K562 (cell line): ENCODE measurements around the gene SLC12A3. TPM values are rescaled to one million over a fixed set of nuclear protein-coding genes. Genes with fewer than 3 reads are reported as not detected.

Experiments
- ATAC-seq: fragments of 200-7000 bp; cut with Tn5 transposase; 3 replicates; pipeline ENCODE4 v1.9.1; 2020; ENCODE audit warnings: moderate library complexity
- BruUV-seq: library from RNA; stranded (reverse); fragments of 400-500 nt; replicated peaks from 2 replicates; lab custom pipeline; 2021; lab: Mats Ljungman, UMichigan
- CTCF ChIA-PET: fragments of 300-600 bp; formaldehyde crosslinking; extraction: SDS; loops from one replicate; lab custom pipeline; 2021; ENCODE audit warnings: low intra/inter-chr PET ratio; lab: Yijun Ruan, JAX
- POLR2A ChIA-PET: fragments of 300-600, 350-650 bp; sonication (Branson Sonifier 250); formaldehyde crosslinking; extraction: SDS; loops from one replicate; lab custom pipeline; 2021; ENCODE audit warnings: antibody characterized with exemption, inconsistent platforms; lab: Yijun Ruan, JAX
- DNase-seq, 4 experiments: peaks; one replicate each; pipeline versions ENCODE4 v3.0.0 to v3.0.0-alpha.2; 2011 to 2018; ENCODE audit warnings: low spot score in 3 of 4, mixed read lengths in 3 of 4; ENCODE audit errors: extremely low read depth in 1 of 4
- FAIRE-seq: peaks from 2 replicates; lab custom pipeline; 2011; peaks lifted over from hg19 to GRCh38; lab: Jason Lieb, UNC
- H2AFZ ChIP-seq: 2 replicates; pipeline ENCODE4 v1.6.0; 2011; ENCODE audit warnings: low read depth, low read length, control low read depth, inconsistent platforms
- H3K27ac ChIP-seq: fragments of 200-600 bp; 3 replicates; pipeline ENCODE4 v1.8.0; 2011; ENCODE audit warnings: low read depth, mild to moderate bottlenecking, control low read depth, inconsistent platforms, low read length, moderate library complexity, mixed read lengths; ENCODE audit errors: extremely low read depth
- H3K27me3 ChIP-seq, 2 experiments: fragments of 300-600 bp in 1 of 2; 2 replicates in 1 of 2; 3 replicates in 1 of 2; pipeline versions ENCODE4 v1.6.0 to v1.8.0; 2011; ENCODE audit warnings: inconsistent platforms in 2 of 2, low read length in 2 of 2, mild to moderate bottlenecking in 1 of 2, mixed read lengths in 1 of 2, moderate library complexity in 1 of 2; ENCODE audit not compliant: control insufficient read depth in 2 of 2, insufficient read depth in 2 of 2
- H3K36me3 ChIP-seq: fragments of 300-600 bp; 3 replicates; pipeline ENCODE4 v1.8.0; 2011; ENCODE audit warnings: mild to moderate bottlenecking, low read length, inconsistent platforms; ENCODE audit not compliant: control insufficient read depth, insufficient read depth
- H3K4me1 ChIP-seq, 2 experiments: fragments of 200-600 bp in 1 of 2; replicated peaks in 1 of 2; 2 replicates in 1 of 2; 3 replicates in 1 of 2; pipeline versions ENCODE4 v1.5.1 to v1.8.0; 2011; ENCODE audit warnings: inconsistent platforms in 2 of 2, low read length in 2 of 2, mild to moderate bottlenecking in 1 of 2, mixed read lengths in 1 of 2, moderate library complexity in 1 of 2; ENCODE audit not compliant: control insufficient read depth in 2 of 2, insufficient read depth in 2 of 2
- H3K4me2 ChIP-seq: 2 replicates; pipeline ENCODE4 v1.6.1; 2011; ENCODE audit warnings: low read length, control low read depth, inconsistent platforms, mixed read lengths; ENCODE audit not compliant: insufficient read depth
- H3K4me3 ChIP-seq: fragments of 200-600 bp; sonication (generic), shearing (Covaris generic); 2 replicates; pipeline ENCODE4 v1.5.1; 2016; ENCODE audit warnings: control low read depth, inconsistent platforms
- H3K79me2 ChIP-seq: fragments of 200-600 bp; 3 replicates; pipeline ENCODE4 v1.8.0; 2011; ENCODE audit warnings: low read length, inconsistent platforms; ENCODE audit not compliant: control insufficient read depth, insufficient read depth
- H3K9ac ChIP-seq, 2 experiments: 2 replicates each; pipeline versions ENCODE4 v1.6.0 to v1.6.1; 2011; ENCODE audit warnings: low read depth in 2 of 2, low read length in 2 of 2, control low read depth in 1 of 2, inconsistent platforms in 1 of 2, mild to moderate bottlenecking in 1 of 2, mixed read lengths in 1 of 2; ENCODE audit not compliant: insufficient read depth in 1 of 2
- H3K9me1 ChIP-seq: one replicate; pipeline ENCODE4 v1.6.0; 2011; ENCODE audit warnings: inconsistent platforms, mild to moderate bottlenecking, low read length, moderate library complexity; ENCODE audit not compliant: control insufficient read depth, insufficient read depth
- H3K9me3 ChIP-seq: replicated peaks from 2 replicates; pipeline ENCODE4 v1.5.1; 2011; ENCODE audit warnings: low read depth, low read length, inconsistent platforms; ENCODE audit not compliant: control insufficient read depth, insufficient read depth
- H4K20me1 ChIP-seq: replicated peaks from 2 replicates; pipeline ENCODE4 v1.6.1; 2011; ENCODE audit warnings: low read length, inconsistent platforms, mixed read lengths; ENCODE audit not compliant: control insufficient read depth, insufficient read depth
- BCOR ChIP-seq: fragments of 450-650 bp; IDR thresholded peaks from 2 replicates; pipeline ENCODE4 v1.6.1; 2016
- ESRRA ChIP-seq: fragments of 450-650 bp; IDR thresholded peaks from 2 replicates; pipeline ENCODE4 v1.6.1; 2014; ENCODE audit warnings: low read depth, mild to moderate bottlenecking, moderate library complexity, borderline replicate concordance
- KDM1A ChIP-seq, 2 experiments: fragments of 450-650 bp; IDR thresholded peaks; 2 replicates each; pipeline ENCODE4 v1.6.1; 2016; ENCODE audit warnings: mild to moderate bottlenecking in 2 of 2
- RBM25 ChIP-seq: fragments of 200-400 bp; formaldehyde crosslinking; IDR thresholded peaks from 2 replicates; pipeline ENCODE4 v1.6.1; 2018; ENCODE audit warnings: low read length, low read depth, moderate library complexity; ENCODE audit not compliant: severe bottlenecking
- SMAD4 ChIP-seq: fragments of 250-450 bp; sonication (Bioruptor Pico); conservative IDR thresholded peaks from 2 replicates; pipeline ENCODE4 v1.8.0; 2021; ENCODE audit warnings: inconsistent platforms, mild to moderate bottlenecking, moderate library complexity
- SMARCA5 ChIP-seq: fragments of 450-650 bp; IDR thresholded peaks from 2 replicates; pipeline ENCODE4 v1.6.1; 2016
- TEAD2 ChIP-seq: fragments of 450-650 bp; IDR thresholded peaks from 2 replicates; pipeline ENCODE4 v1.6.1; 2016; ENCODE audit warnings: missing genetic modification characterization, control low read depth, missing compliant biosample characterization
- ZFP36 ChIP-seq: fragments of 150-350 bp; IDR thresholded peaks from 2 replicates; pipeline ENCODE4 v1.6.1; 2018; ENCODE audit warnings: low read length, low read depth; ENCODE audit not compliant: partially characterized antibody
- ZMIZ1 ChIP-seq, 2 experiments: fragments of 150-350 bp in 1 of 2; IDR thresholded peaks; 2 replicates each; pipeline ENCODE4 v1.6.1; 2012 to 2016; ENCODE audit warnings: low read depth in 2 of 2, low read length in 2 of 2, mild to moderate bottlenecking in 1 of 2, moderate library complexity in 1 of 2
- ZNF174 ChIP-seq: fragments of 250-450 bp; sonication (Bioruptor Pico); IDR thresholded peaks from 2 replicates; pipeline ENCODE4 v1.4.0; 2020; ENCODE audit warnings: mild to moderate bottlenecking
- ZNF347 ChIP-seq: fragments of 450-650 bp; formaldehyde crosslinking; IDR thresholded peaks from 2 replicates; pipeline ENCODE4 v1.4.0; 2020; ENCODE audit warnings: low read depth, mild to moderate bottlenecking, moderate library complexity
- WGBS: fragments of 100-300 bp; shearing (Covaris generic); methylation state at CpG from one replicate; pipeline ENCODE4 v1.1.6; 2016; ENCODE audit warnings: low coverage, mixed read lengths; ENCODE audit not compliant: insufficient coverage; ENCODE audit errors: missing lambda C conversion rate; 5-methylcytosine and 5-hydroxymethylcytosine counted together
- in situ Hi-C: fragments of 300-500 bp; cut with MboI; formaldehyde crosslinking; loops from 4 replicates; pipeline ENCODE4 v1.15.0; 2018; ENCODE audit warnings: inconsistent platforms, mixed read lengths
- intact Hi-C: fragments of 100-400 bp; cut with micrococcal nuclease; formaldehyde crosslinking; loops from 2 replicates; pipeline ENCODE4 v1.14.2; 2022
- polyA plus RNA-seq, 8 experiments: library from polyadenylated mRNA; depleted of rRNA in 4 of 8; stranded (reverse) in 5 of 8; unstranded in 3 of 8; fragments of >200 nt; fragmentation: Nextera tagmentation in 2 of 8; fragmentation: Illumina TruSeq in 1 of 8; extraction: Ambion mirVana in 2 of 8; extraction: Trizol in 1 of 8; gene quantifications; 2 replicates each; pipeline versions ENCODE4 v1.2.1 to v1.2.3, GENCODE V29; 2011 to 2014; ENCODE audit warnings: inconsistent platforms in 1 of 8, missing spikeins in 1 of 8
- total RNA-seq, 7 experiments: library from RNA; depleted of rRNA in 6 of 7; stranded (reverse); fragments of >200 nt in 6 of 7; fragmentation: Illumina TruSeq in 2 of 7; extraction: Trizol in 2 of 7; gene quantifications; 2 replicates each; pipeline versions ENCODE4 v1.2.1 to v1.2.3, GENCODE V29; 2011 to 2021; ENCODE audit warnings: low replicate concordance in 1 of 7
- TF ChIP-seq, protein P1 (sequence below): sonication (generic); formaldehyde crosslinking; IDR thresholded peaks from 2 replicates; pipeline ENCODE4 v1.8.0; 2022; ENCODE audit warnings: mild to moderate bottlenecking, missing genetic modification reagents
- TF ChIP-seq, protein P2 (sequence below): sonication (generic); formaldehyde crosslinking; IDR thresholded peaks from 2 replicates; pipeline ENCODE4 v1.8.0; 2022; ENCODE audit warnings: mild to moderate bottlenecking, missing genetic modification reagents

Gene SLC12A3
- total and polyA plus RNA-seq, 9 of the 15 experiments (the other 6 are each of a cell fraction or from before 2014, with no cell fraction given) = not detected

DNA sequence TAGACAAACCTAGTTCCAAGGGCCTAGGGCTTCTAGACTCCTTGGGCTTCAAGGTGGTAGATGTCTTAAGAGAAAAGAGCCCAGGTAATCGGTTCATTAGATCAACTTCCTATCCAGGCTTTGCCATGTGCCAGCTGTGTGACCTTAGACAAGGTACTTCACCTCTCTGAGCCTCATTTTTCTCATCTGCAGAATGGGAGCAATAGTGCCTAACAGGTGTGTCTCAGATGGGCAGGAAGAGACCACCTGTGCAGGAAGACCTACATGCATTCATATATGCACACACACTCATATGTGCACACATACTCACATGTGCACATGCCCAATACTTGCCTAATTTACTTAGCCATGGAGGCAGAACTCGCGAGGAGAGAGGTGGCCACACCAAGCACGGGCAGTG, 15.7 kb downstream of the SLC12A3 start:
- no peak overlapping the region for H3K27ac ChIP-seq
- no peaks in the 10 kb centered on the region for H3K9me1 ChIP-seq
- DNase-seq (no peak), FAIRE-seq (no peak), ATAC-seq (no peak)
- CTCF ChIA-PET = no interaction called here
- H3K4me3 ChIP-seq = no peak overlapping the region
- POLR2A ChIA-PET = no interaction called here
- H3K79me2 ChIP-seq = no peaks in the 10 kb centered on the region
- in situ Hi-C loops (no loop called here), intact Hi-C loops (no loop called here)
- BruUV-seq = no TSS peak
- no peaks in the 10 kb centered on the region for H3K9me3 ChIP-seq
- TF ChIP-seq ESRRA = 0 out of 2 replicates have a peak, but pooled peaks have one; percentile 32
- no peak for TF ChIP-seq ZNF174
- peak; percentile 30 to 50; a peak in 2 of 4 replicates for TF ChIP-seq KDM1A (IDR thresholded peaks at IDR 0.05)
- no peak for TF ChIP-seq TEAD2 (tag)
- peak; percentile 46; the same call in 1 of the 2 replicates for TF ChIP-seq SMARCA5
- no peak for TF ChIP-seq SMAD4 (CRISPR knock-in tag)
- peak; percentile 73 for TF ChIP-seq BCOR
- TF ChIP-seq ZMIZ1 (IDR thresholded peaks at IDR 0.05; ENCODE audit: low read depth in 2 of 2, low read length in 2 of 2) = no peak
- TF ChIP-seq ZFP36 = peak; percentile 46
- no peak for TF ChIP-seq ZNF347 (CRISPR knock-in tag)
- TF ChIP-seq RBM25 = peak; percentile 82
- TF ChIP-seq, protein P1, sequence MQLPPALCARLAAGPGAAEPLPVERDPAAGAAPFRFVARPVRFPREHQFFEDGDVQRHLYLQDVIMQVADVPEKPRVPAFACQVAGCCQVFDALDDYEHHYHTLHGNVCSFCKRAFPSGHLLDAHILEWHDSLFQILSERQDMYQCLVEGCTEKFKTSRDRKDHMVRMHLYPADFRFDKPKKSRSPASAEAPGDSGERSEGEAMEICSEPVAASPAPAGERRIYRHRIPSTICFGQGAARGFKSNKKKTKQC (CRISPR knock-in tag) = no peak
- TF ChIP-seq, protein P2, sequence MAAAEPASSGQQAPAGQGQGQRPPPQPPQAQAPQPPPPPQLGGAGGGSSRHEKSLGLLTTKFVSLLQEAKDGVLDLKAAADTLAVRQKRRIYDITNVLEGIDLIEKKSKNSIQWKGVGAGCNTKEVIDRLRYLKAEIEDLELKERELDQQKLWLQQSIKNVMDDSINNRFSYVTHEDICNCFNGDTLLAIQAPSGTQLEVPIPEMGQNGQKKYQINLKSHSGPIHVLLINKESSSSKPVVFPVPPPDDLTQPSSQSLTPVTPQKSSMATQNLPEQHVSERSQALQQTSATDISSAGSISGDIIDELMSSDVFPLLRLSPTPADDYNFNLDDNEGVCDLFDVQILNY (CRISPR knock-in tag) = no peak
- peaks cover 0 to 12% of the 10 kb centered on the region in 2 experiments; a peak in 2 of 5 replicates for H3K4me1 ChIP-seq
- no peak overlapping the region for H2AFZ ChIP-seq
- H4K20me1 ChIP-seq = no peaks in the 10 kb centered on the region; the same call in 1 of the 2 replicates
- H3K9ac ChIP-seq = no peak overlapping the region
- WGBS = 4% methylated on average over 4 of the region's 4 CpGs
- H3K36me3 ChIP-seq = no peaks in the 10 kb centered on the region
- no peak overlapping the region for H3K4me2 ChIP-seq
- peaks cover 12 to 38% of the 10 kb centered on the region in 2 experiments; a peak in 4 of 5 replicates for H3K27me3 ChIP-seq
